Measurements from ENCODE around the gene ROR2. TPM values are rescaled to one million over a fixed set of nuclear protein-coding genes. Genes with fewer than 3 reads are reported as not detected.

Gene ROR2
- total RNA-seq, 1 experiment from 2014 or later: 0.84 TPM

GRCh38 chr9:91770229-91770628 lies 179.8 kb downstream of the ROR2 start:
- no peak for TF ChIP-seq CTCF (IDR thresholded peaks at IDR 0.05; ENCODE audit: unreplicated experiment)
- Mint-ChIP-seq H3K27me3 (ENCODE audit: insufficient read depth, unreplicated experiment) (peaks cover 8% of the 10 kb centered on the region), H3K4me1 (ENCODE audit: insufficient read depth, unreplicated experiment) (peaks cover 28% of the 10 kb centered on the region), H3K27ac (ENCODE audit: low read depth, unreplicated experiment) (no peak overlapping the region), H3K4me3 (ENCODE audit: unreplicated experiment) (no peak overlapping the region), H3K9me3 (ENCODE audit: unreplicated experiment) (peaks cover 2% of the 10 kb centered on the region), H3K36me3 (ENCODE audit: insufficient read depth, unreplicated experiment) (peaks cover 6% of the 10 kb centered on the region)
- no TSS peak for BruUV-seq (replicated peaks)
- intact Hi-C loops (cut with micrococcal nuclease): loop anchor here (10.0 kb wide), 1 partner anchor 255 kb away; no protein-coding TSS in a partner anchor
- DNase-seq (ENCODE audit: unreplicated experiment): no peak
- POLR2A ChIA-PET: no interaction called here
- CTCF ChIA-PET: interaction anchor here (2.1 kb wide), 1 partner anchor 36 kb away, joined by 12 read pairs; no protein-coding TSS in a partner anchor

- intact Hi-C loops (cut with micrococcal nuclease): no loop called here
- TF ChIP-seq CTCF (IDR thresholded peaks at IDR 0.05; ENCODE audit: unreplicated experiment): no peak
- Mint-ChIP-seq H3K4me1 (ENCODE audit: insufficient read depth, unreplicated experiment) (peaks cover 26% of the 10 kb centered on the region), H3K9me3 (ENCODE audit: unreplicated experiment) (peaks cover 12% of the 10 kb centered on the region), H3K36me3 (ENCODE audit: insufficient read depth, unreplicated experiment) (peaks cover 6% of the 10 kb centered on the region), H3K4me3 (ENCODE audit: unreplicated experiment) (no peak overlapping the region), H3K27me3 (ENCODE audit: insufficient read depth, unreplicated experiment) (peaks cover 8% of the 10 kb centered on the region), H3K27ac (ENCODE audit: low read depth, unreplicated experiment) (no peak overlapping the region)
- DNase-seq (ENCODE audit: unreplicated experiment): no peak
- BruUV-seq (replicated peaks): no TSS peak
- ChIA-PET CTCF (interaction anchor here (0.6 kb wide), 2 partner anchors 9 to 209 kb away, joined by 3 read pairs; no protein-coding TSS in a partner anchor), POLR2A (no interaction called here)
Observed at GRCh38 chr9:91768977-91769916, 180.8 kb downstream of the ROR2 start.

GRCh38 chr9:91768507-91768906 lies 181.5 kb downstream of the ROR2 start:
- Mint-ChIP-seq H3K4me1 (ENCODE audit: insufficient read depth, unreplicated experiment) (peaks cover 22% of the 10 kb centered on the region), H3K27me3 (ENCODE audit: insufficient read depth, unreplicated experiment) (peaks cover 8% of the 10 kb centered on the region)
- DNase-seq (ENCODE audit: unreplicated experiment): no peak

More at GRCh38 chr9:91768507-91768906, 181.5 kb downstream of the ROR2 start:
- H3K36me3 Mint-ChIP-seq (ENCODE audit: insufficient read depth, unreplicated experiment): peaks cover 6% of the 10 kb centered on the region
- no peak for TF ChIP-seq CTCF (IDR thresholded peaks at IDR 0.05; ENCODE audit: unreplicated experiment)
- ChIA-PET CTCF (interaction anchor here (0.6 kb wide), 1 partner anchor 210 kb away, joined by 3 read pairs; no protein-coding TSS in a partner anchor), POLR2A (no interaction called here)
- H3K9me3 Mint-ChIP-seq (ENCODE audit: unreplicated experiment): peaks cover 13% of the 10 kb centered on the region
- H3K27ac Mint-ChIP-seq (ENCODE audit: low read depth, unreplicated experiment): no peak overlapping the region
- intact Hi-C loops (cut with micrococcal nuclease): no loop called here
- BruUV-seq (replicated peaks): no TSS peak
- no peak overlapping the region for H3K4me3 Mint-ChIP-seq (ENCODE audit: unreplicated experiment)
